ENCODE data around the gene GRAMD4. TPM values are rescaled to one million over a fixed set of nuclear protein-coding genes. Genes with fewer than 3 reads are reported as not detected.

GRAMD4 gene
- total RNA-seq, 1 donor, result 11.7 TPM

DNA sequence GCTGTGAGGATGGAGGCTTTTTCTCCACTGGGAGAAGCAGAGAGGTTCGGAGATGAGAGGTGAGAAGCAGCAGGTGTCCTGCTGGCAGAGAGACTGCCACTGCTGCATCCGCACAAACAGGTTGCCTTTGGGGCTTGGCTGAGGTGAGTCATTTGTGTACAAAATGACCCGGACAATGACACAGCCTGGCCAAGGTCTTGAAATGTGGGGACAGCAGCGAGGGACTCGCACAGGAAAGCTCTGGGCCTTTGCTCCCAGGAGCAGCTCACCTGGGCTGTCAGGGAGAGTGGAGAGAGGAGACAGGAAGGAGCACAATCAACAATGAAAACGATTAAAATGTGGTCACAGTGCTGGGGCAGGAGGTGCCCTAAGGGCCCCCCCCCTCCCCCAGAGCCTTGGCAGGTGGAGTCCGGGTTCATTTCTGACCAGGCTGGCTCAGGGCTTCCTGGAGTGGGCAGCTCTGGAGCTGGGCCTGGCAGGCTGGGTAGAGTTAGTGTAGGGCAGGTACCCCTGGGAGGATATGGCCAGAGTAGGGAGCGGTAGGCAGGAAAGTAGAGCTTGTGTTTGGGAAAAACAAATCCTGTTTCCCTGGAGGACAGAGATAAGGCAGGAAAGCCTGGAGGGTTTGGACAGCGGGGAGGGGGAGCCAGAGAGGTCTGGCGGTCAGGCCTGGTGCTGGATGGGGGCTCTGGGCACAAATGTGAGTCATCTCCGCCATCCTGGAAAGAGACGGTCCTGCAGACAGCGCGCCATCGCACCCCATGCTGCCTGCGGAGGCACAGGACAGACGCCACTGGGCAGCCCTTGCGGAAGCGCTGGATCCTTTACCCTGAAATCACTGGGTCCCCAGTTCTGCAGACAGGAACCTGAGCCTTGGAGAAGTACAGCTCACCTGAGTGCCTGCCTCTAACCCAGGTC is 44.9 kb upstream of the GRAMD4 start:
- DNase-seq (ENCODE audit: low read depth), result no peak
- TF ChIP-seq, protein P1, sequence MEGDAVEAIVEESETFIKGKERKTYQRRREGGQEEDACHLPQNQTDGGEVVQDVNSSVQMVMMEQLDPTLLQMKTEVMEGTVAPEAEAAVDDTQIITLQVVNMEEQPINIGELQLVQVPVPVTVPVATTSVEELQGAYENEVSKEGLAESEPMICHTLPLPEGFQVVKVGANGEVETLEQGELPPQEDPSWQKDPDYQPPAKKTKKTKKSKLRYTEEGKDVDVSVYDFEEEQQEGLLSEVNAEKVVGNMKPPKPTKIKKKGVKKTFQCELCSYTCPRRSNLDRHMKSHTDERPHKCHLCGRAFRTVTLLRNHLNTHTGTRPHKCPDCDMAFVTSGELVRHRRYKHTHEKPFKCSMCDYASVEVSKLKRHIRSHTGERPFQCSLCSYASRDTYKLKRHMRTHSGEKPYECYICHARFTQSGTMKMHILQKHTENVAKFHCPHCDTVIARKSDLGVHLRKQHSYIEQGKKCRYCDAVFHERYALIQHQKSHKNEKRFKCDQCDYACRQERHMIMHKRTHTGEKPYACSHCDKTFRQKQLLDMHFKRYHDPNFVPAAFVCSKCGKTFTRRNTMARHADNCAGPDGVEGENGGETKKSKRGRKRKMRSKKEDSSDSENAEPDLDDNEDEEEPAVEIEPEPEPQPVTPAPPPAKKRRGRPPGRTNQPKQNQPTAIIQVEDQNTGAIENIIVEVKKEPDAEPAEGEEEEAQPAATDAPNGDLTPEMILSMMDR (IDR thresholded peaks at IDR 0.05; ENCODE audit: insufficient read depth, low read length), result no peak
- H3K4me3 ChIP-seq (ENCODE audit: low read depth, low read length), result no peak overlapping the region

DNA sequence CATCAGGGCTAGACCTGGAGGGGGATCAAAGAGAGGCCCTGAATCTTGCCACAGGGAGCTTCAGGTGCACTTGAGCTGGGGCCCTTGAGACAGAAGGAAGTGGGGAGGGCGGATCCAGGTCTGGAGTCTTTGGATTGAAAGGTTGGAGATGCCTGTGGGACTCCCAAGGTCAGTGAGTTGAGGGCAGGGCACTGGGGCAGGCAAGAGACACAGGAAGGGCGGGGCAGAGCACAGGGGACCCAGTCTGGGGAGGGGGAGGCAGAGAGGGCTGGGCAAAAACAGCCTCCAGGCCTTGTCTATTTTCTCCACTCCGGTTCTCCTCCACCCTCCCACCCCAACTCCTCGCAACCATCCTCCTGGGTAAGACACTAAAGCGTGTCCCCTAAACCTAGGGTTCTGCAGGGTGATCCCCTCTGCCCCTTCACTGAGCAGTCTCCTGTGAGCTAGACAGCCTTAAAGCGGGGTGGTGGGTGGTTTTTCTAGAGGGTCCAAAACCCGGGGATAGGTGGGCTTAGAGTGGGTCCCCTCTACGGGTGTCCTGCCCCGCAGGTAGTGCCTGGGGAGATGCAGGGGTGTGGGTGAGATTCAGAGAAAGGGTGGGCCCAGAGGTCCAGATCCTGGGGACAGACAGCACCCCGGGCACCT is 44.2 kb upstream of the GRAMD4 start:
- peak overlapping the region; percentile 66 for H3K4me3 ChIP-seq (ENCODE audit: low read depth, low read length)
- DNase-seq (ENCODE audit: low read depth), result no peak
- TF ChIP-seq, protein P1 (IDR thresholded peaks at IDR 0.05; ENCODE audit: insufficient read depth, low read length), result no peak

DNA sequence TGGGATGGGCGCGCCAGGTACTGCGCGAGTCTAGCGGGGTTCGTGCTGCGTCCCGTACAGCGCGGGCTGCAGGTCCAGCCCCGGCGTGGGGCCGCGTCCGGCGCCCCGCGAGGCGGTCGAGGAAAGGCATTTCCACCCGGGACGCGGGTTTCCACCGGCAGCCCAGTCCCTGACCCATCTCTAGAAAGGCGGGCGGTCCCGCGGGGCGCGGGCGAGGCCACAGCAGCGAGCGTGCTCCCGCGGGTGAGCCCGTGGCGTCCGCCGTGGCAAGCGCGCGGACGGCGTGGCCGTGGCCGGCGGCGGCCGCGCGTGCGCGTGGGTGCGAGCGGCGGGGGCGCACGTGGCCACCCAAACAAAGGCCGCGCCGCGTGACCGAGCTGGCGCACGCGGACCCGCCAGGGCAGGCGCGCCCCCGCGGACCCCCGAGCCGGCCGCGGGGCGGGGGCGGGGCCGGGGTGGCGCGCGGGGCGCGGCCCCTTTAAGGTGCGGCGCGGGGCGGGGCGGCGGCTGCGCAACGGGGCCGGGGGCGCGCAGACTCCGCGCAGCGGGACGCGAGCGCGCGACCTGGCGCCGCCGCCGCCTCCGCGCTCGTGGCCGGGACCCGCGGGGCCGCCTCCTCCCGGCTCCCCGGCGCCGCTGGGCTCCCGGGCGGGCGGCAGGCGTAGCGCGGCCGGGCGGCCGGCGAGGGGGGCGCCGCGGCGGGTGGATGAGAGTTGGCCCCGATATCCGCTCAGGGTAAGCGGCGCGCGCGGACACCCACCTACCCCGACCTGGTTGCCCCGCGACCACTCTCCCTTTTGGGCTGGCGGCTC is 43.4 kb upstream of the GRAMD4 start:
- peak overlapping the region; percentile 81 for H3K4me3 ChIP-seq (ENCODE audit: low read depth, low read length)
- TF ChIP-seq, protein P1 (IDR thresholded peaks at IDR 0.05; ENCODE audit: insufficient read depth, low read length), result no peak
- peak; percentile 26 for DNase-seq (ENCODE audit: low read depth)

DNA sequence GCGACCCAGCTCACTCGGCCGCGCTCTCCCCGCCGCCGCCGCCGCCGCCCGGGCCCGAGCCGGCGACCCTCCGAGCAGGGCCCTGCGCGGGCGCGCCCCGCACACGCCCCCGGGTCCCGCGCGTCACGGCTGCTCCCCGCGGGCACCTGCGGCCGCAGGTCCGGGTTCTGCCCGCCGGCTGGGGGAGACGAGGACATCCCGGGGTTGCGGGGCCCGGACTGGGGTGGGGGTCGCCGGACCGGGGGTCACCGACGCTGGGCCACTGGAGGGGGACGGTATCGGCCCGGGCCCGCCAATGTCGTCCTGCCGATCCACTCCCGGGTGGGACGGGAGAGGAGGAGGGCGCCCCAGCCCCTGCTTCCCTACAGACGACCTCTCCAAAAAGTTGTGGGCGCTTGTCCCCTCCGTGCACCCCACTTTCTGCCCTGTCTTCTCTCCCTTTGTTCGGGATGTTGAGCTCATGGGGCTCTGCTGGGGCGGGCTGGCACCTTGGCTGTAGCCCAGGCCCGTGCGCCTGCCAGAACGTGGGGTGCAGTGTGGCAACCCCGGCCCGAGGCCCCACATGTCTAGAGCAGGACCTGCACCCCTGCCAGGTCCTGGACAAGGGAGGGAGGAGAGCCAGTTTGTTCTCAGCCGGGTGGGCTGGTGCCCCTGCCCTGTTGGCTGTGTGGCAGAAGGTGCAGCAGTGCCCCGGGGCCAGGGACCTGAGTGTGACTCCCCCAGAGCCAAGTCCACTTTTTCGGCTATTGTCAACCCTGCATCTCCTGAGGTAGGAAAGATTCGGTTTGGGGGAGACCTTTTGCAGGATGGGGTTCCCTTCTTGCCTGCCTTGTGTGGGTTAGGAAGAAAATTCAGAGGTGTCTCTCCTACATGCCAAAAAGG is 42.6 kb upstream of the GRAMD4 start:
- H3K4me3 ChIP-seq (ENCODE audit: low read depth, low read length), result peak overlapping the region; percentile 81
- no peak for DNase-seq (ENCODE audit: low read depth)
- TF ChIP-seq, protein P1 (IDR thresholded peaks at IDR 0.05; ENCODE audit: insufficient read depth, low read length), result no peak

DNA sequence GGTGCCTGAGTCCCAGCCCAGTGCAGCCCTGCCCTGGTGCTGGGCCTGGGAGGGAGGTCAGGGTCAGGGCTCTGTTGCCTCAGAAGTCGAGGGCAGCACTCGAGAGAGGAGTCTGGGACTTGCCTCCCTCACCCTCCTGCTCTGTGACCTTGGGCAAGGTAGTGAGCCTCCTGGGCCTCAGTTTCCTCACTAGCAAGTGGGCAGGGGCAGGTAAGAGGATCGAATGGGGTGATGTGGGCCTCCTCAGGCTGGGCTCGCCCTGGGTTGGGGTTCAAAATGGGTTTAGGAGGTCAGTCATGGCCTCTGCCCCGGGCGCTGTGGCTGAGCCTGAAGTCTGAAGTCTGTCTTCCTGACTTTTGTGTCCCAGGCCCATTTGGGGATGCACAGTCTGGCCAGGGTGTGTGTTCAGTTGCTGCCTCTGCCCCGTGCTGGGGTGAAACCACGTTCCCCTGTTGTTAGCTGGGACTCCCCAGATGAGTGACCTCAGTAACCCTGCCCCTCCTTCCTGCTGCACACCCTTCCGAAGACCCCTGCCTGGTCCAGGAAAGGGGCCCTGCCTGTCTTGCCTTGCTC is 41.8 kb upstream of the GRAMD4 start:
- peak overlapping the region; percentile 81 for H3K4me3 ChIP-seq (ENCODE audit: low read depth, low read length)
- no peak for DNase-seq (ENCODE audit: low read depth)
- TF ChIP-seq, protein P1 (IDR thresholded peaks at IDR 0.05; ENCODE audit: insufficient read depth, low read length), result no peak
